HTR-8/SVneo (cell line): ENCODE data around the gene ALDH1A2.
"Not testable (repeated sequence)": the region's sequence is repeated elsewhere in the genome, so short reads cannot be mapped to it uniquely, and the experiment has no call there.

ENCODE experiments used
- DNase-seq: peaks from one replicate; pipeline ENCODE4 v3.0.0; 2011; ENCODE audit warnings: low spot score, mixed read lengths; ENCODE audit not compliant: insufficient read length
- FAIRE-seq: peaks from 2 replicates; lab custom pipeline; 2011; peaks lifted over from hg19 to GRCh38; lab: Jason Lieb, UNC

Gene ALDH1A2

GRCh38 chr15:58014040-58014439 lies 51.5 kb downstream of the ALDH1A2 start:
- FAIRE-seq (no peak), DNase-seq (no peak)

- FAIRE-seq: no peak
- no peak for DNase-seq
Observed at GRCh38 chr15:58010983-58011382, 54.5 kb downstream of the ALDH1A2 start.

DNA sequence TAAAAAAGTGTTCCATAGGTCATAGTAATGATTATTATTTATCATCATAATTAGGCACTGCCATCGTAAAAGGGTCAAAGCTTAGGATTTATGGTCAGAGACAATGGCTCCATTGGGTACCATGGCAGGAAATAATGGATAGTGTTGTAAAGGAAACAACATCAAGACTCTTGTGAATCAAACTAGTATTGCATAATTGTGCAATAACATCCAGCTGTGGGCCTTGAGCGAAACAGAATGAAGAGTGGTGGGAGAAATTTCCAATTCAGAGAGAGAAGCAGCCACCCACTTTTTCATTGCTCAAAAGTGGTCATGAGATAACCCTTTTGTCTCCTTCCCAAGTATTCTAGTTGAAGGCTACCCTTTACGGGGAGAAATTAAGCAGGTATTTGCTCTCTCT lies 61.7 kb downstream of the ALDH1A2 start:
- no peak for FAIRE-seq

GRCh38 chr15:58002338-58003126 lies 63.0 kb downstream of the ALDH1A2 start:
- no peak for FAIRE-seq
- DNase-seq: no peak

More for the DNA sequence above, 61.7 kb downstream of the ALDH1A2 start:
- DNase-seq: no peak

- DNase-seq, FAIRE-seq: not testable (repeated sequence)
Observed at GRCh38 chr15:57999699-58000098, 65.8 kb downstream of the ALDH1A2 start.

DNA sequence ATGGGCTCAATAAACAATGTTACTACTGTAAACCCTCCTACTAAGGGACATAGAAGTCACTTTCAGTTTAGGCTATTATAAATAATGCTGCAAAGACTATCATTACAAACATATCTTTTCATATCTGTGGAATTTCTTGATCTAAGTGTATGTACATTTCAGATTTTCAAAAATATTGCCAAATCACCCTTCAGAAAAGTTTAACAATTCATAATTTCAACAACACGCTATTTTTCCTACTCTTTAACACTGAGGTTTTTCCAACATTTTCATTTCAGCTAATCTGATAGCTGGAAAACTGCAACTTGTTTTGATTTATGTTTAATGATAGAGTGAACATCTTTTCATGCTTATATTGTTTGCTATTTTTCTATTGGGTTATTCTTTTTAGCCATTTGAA lies 69.0 kb downstream of the ALDH1A2 start:
- FAIRE-seq (no peak), DNase-seq (no peak)

DNA sequence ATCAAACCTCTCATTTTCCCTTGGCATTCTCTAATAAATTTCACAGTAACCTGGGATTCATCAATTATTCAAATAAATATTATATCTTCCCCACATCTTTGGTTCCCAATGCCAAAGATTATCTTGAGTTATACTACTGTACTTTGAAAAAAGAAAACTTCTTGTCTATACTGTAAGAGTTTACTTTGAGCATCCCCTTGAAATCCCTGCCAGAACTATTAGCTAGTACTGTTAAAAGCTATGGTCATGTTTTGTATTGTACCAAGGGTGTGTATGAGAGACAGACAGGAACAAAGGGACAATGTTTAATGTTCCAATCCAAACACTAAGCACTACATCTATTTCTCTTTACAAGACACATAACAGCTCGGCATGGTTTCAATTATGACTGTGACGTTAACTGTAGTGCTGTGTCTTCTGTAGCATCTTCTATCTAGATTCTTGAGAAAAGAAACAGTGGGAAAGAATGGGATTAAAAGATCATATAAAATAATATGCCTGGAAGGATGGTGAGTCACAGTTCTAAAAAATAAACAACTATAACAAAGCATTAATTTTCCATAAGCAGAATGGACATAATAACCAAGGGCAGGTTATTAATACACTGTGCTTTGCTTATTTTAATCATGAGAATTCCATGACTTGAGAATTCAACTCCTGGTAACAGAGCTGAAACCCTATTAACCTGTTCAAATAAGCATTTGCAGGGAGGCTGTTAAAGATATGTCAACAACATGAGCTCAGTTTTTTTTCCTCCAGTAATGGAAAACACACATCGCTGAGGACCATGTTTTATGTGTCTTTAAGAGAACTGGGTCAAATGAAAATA lies 71.1 kb downstream of the ALDH1A2 start:
- DNase-seq: no peak
- no peak for FAIRE-seq

GRCh38 chr15:57993409-57994145 lies 71.9 kb downstream of the ALDH1A2 start:
- DNase-seq (no peak), FAIRE-seq (no peak)

- no peak for FAIRE-seq
- no peak for DNase-seq
Observed at GRCh38 chr15:57992761-57993355, 72.7 kb downstream of the ALDH1A2 start.

GRCh38 chr15:57973534-57973933 lies 92.0 kb downstream of the ALDH1A2 start:
- DNase-seq (no peak), FAIRE-seq (no peak)

DNA sequence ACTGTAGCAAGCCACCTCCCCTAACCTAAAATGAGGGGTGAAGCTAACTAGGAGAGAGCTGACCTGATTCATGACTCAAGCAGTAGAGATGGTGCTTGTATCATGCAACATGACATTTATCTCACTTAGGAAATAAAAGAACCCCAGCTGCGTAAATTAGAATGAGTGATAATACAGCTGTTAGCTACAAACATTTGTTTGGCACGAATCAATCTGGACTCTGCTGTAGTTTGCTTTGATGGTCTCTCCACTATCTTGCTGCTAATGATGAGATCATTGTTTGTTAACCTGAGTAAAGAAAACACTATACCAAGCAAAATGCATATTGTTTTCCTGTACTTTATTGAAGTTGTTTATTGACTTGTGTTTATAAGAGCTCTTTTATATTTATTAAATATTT lies 92.6 kb downstream of the ALDH1A2 start:
- FAIRE-seq: no peak

GRCh38 chr15:57969996-57970395 lies 95.5 kb downstream of the ALDH1A2 start:
- FAIRE-seq: no peak
- no peak for DNase-seq

More for the DNA sequence above, 92.6 kb downstream of the ALDH1A2 start:
- DNase-seq: no peak

DNA sequence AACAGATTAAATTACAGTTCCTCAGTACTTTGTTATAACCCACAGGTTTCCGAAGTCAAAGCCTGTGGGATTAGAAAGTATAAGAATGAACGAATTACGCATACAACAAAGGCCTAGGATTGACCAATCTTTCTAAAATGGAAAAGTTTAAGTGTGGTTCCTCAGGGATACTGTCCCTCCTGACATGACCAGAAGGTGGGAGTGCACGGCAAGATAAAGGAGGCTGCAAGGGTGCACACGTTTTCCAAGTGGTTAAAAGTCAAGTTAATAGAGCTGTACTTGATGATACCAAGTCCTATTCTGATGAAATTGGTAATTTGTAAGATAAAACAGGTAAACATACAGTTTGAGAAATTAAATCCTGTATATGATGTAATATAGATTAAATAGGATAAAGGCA lies 96.2 kb downstream of the ALDH1A2 start:
- no peak for FAIRE-seq
- peak; percentile 33 for DNase-seq

DNA sequence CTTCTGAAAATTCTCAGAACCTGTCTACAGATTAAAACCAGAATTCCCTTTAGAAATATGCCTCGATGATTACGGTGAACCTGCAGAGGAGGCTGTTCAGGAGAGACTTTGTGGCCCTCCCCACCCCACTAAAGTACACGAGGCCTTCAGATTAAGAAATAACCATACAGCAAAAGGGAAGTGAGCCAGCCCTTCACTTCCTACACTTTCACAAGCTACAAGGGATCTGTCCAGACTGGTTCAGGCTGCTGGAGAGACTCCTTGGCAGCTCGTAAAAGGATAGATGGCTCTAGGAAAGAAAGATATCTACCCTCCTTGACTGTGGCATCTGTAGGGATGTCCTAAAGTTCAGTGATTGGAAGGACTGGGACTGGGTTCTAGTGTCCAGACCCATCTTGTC lies 102.6 kb downstream of the ALDH1A2 start:
- no peak for DNase-seq
- FAIRE-seq: no peak

DNA sequence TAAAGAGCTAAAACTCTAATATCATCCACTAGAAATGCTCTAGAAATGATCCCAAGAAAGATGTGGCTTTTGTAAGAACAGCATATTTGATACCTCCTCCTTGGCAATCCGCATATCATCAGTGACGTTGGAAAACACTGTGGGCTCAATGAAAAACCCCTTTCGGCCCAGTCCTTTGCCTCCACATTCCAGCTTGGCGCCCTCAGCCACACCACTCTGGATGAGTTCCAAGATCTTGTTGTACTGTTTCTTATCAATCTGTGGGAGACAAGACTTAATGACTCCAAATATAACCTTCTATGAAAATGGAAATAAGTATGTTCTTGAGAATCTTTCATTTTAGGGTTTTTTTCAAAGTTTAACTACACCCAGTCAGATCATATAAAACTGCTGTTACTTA lies 103.6 kb downstream of the ALDH1A2 start:
- no peak for FAIRE-seq
- no peak for DNase-seq

GRCh38 chr15:57957113-57957512 lies 108.4 kb downstream of the ALDH1A2 start:
- no peak for DNase-seq

DNA sequence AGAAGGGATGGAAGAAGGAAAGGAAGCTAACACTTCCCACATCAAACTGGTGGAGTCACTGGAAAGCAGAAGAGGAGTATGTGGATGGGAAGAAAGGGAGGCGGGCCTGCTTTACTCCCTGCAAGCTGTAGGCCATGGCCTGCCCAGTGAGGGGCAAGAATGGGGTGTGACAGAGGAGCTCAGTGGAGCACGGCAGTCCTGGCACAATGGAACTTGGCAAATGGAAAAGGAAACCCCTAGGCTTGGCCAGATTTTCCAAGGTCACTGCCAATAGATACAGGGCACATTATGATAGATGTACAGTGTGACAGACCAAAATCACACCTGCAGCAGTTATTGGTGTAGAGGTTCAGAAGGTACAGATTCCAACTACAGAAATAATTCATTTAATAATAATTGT lies 111.6 kb downstream of the ALDH1A2 start:
- FAIRE-seq (no peak), DNase-seq (no peak)

More at GRCh38 chr15:57957113-57957512, 108.4 kb downstream of the ALDH1A2 start:
- no peak for FAIRE-seq

DNA sequence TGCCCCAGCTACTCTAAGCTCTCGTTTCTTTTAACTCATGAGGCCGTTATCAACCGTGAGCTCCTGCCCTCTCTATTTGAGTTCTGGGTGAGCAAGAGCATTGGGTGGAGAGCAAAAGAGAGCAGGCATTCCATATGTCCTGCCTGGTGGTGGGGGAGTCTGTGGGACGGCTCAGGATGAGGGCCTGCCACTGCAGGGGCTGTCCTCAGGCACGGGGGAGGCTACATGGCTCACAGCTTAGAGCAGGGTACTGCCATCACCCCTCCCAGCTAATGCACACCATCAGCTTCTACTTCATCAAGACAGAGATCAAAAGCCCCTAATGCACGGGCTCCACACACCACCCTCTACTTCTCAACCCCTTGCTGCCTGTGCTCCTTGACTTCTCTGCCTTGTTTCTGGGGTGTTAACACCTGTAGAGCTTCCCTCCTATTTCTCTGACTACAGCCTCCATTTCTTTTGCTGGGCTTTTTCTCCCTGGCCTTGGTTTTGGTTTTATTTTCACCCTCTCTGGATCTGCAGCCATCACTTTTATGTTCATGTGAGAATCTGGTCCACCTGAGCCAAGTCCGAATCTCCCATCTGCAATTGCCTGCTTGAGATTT lies 114.1 kb downstream of the ALDH1A2 start:
- no peak for FAIRE-seq
- no peak for DNase-seq

- no peak for DNase-seq
- no peak for FAIRE-seq
Observed at GRCh38 chr15:57950381-57950946, 115.0 kb downstream of the ALDH1A2 start.
